COR-L47 (cell line): Measurements from ENCODE around the gene CLCN7.

Experiments
- DNase-seq: peaks from one replicate; lab custom pipeline; 2025; lab: John Stamatoyannopoulos, UW

Gene CLCN7

GRCh38 chr16:1502092-1503004 is 27.5 kb upstream of the CLCN7 start:
- DNase-seq = no peak

- DNase-seq = no peak
These were observed 26.8 kb upstream of the CLCN7 start for GRCh38 chr16:1501630-1502029.

GRCh38 chr16:1500465-1501150 is 25.8 kb upstream of the CLCN7 start:
- no peak for DNase-seq

- no peak for DNase-seq
These were observed 25.1 kb upstream of the CLCN7 start for GRCh38 chr16:1499756-1500464.

- DNase-seq = no peak
These were observed 24.3 kb upstream of the CLCN7 start for GRCh38 chr16:1498899-1499676.

- no peak for DNase-seq
These were observed 22.3 kb upstream of the CLCN7 start for GRCh38 chr16:1497014-1497598.

GRCh38 chr16:1496464-1496863 is 21.6 kb upstream of the CLCN7 start:
- no peak for DNase-seq

- no peak for DNase-seq
These were observed 21.0 kb upstream of the CLCN7 start for GRCh38 chr16:1495889-1496262.

GRCh38 chr16:1495211-1495888 is 20.5 kb upstream of the CLCN7 start:
- no peak for DNase-seq

GRCh38 chr16:1494711-1495110 is 19.9 kb upstream of the CLCN7 start:
- no peak for DNase-seq

- peak; percentile 29 for DNase-seq
These were observed 19.4 kb upstream of the CLCN7 start for GRCh38 chr16:1494129-1494640.

GRCh38 chr16:1493746-1494094 is 18.9 kb upstream of the CLCN7 start:
- DNase-seq = no peak

GRCh38 chr16:1492923-1493745 is 18.3 kb upstream of the CLCN7 start, which contains the start of gene TELO2:
TELO2 (plus strand) TSS chr16:1493360; CDS start chr16:1494282, 922 bp downstream.
- DNase-seq = peak; percentile 73

- DNase-seq = no peak
These were observed 17.5 kb upstream of the CLCN7 start for GRCh38 chr16:1492082-1492922.

- no peak for DNase-seq
These were observed 16.5 kb upstream of the CLCN7 start for GRCh38 chr16:1491327-1491726.

- DNase-seq = no peak
These were observed 14.2 kb upstream of the CLCN7 start for GRCh38 chr16:1489077-1489476.

- DNase-seq = no peak
These were observed 13.8 kb upstream of the CLCN7 start, which contains the start of gene PTX4 for GRCh38 chr16:1488619-1489018. PTX4 (minus strand) TSS chr16:1488944; CDS start chr16:1488909, 35 bp downstream.

- DNase-seq = no peak
These were observed 13.3 kb upstream of the CLCN7 start for GRCh38 chr16:1488054-1488601.
